H1 (cell line): ENCODE results near the gene TIFAB.

Experiments
- CTCF ChIP-seq, 3 experiments: IDR thresholded peaks; 1 replicate in 2 of 3; 2 replicates in 1 of 3; pipeline versions ENCODE4 v1.5.1 to v1.6.1; 2011; ENCODE audit warnings: low read length in 3 of 3, mild to moderate bottlenecking in 3 of 3, inconsistent platforms in 2 of 3, low read depth in 1 of 3, moderate library complexity in 1 of 3; ENCODE audit not compliant: insufficient read depth in 1 of 3; ENCODE audit errors: control extremely low read depth in 1 of 3
- SRF ChIP-seq: IDR thresholded peaks from 2 replicates; pipeline ENCODE4 v1.6.1; 2011; ENCODE audit warnings: mild to moderate bottlenecking, low read depth, low read length, moderate library complexity
- TCF12 ChIP-seq: IDR thresholded peaks from 2 replicates; pipeline ENCODE4 v1.6.1; 2011; ENCODE audit warnings: low read depth, mild to moderate bottlenecking, low read length

GRCh38 chr5:135436951-135437418 is 15.2 kb downstream of the TIFAB start:
- no peak for TF ChIP-seq SRF
- TF ChIP-seq CTCF (IDR thresholded peaks at IDR 0.05; ENCODE audit: control extremely low read depth in 1 of 3, insufficient read depth in 1 of 3, low read depth in 1 of 3, low read length in 3 of 3): no peak
- TF ChIP-seq TCF12: no peak
